NT2/D1 (cell line): ENCODE data around the gene MACIR.

ENCODE experiments used
- SUZ12 ChIP-seq: IDR thresholded peaks from 2 replicates; pipeline ENCODE4 v1.6.1; 2011; ENCODE audit not compliant: insufficient read length, insufficient read depth; ENCODE audit errors: extremely low read depth
- YY1 ChIP-seq: IDR thresholded peaks from 2 replicates; pipeline ENCODE4 v1.6.1; 2011; ENCODE audit not compliant: insufficient read length, insufficient read depth
- ZNF274 ChIP-seq: IDR thresholded peaks from 2 replicates; pipeline ENCODE4 v1.6.1; 2011; ENCODE audit warnings: mild to moderate bottlenecking, low read depth, low read length

GRCh38 chr5:103244398-103244797 is 14.2 kb upstream of the MACIR start:
- no peak for TF ChIP-seq SUZ12
- no peak for TF ChIP-seq ZNF274
- TF ChIP-seq YY1 = no peak
